ENCODE measurements around the gene GPR3.

DNA sequence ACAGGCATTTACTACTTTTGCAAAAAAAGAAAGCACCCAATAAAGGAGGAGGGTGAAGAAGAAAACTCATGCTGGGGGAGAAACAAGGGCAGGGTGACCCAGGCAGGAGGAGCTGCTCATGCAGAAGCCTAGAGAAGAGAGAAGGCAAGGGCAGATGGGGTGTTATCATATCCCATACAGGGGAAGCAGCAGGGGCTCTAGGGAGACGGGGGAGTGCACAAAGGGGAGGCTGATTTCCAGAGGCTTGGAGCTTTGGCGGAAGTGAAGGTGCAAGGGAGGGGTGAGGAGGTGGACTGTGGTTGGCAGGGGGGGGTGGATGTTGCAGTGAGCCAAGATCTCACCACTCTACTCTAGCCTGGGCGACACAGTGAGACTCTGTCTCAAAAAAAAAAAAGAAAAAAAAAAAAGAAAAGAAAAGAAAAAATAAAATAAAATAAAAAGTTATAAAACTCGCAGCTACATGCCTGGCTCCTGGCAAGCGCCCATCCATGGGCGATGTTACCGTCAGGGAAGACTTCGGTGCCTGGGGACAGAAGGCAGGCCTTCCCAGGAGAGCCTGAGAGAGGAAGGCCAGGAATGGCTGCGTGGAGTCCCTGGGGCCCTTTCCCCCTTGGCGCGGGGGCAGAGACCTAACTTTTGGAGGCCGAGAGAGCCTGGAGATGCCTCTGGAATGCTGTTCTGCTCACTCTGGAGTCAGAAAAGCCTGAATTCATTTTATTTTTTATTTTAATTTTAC lies 14.5 kb upstream of the GPR3 start:
- TF ChIP-seq, protein P1, sequence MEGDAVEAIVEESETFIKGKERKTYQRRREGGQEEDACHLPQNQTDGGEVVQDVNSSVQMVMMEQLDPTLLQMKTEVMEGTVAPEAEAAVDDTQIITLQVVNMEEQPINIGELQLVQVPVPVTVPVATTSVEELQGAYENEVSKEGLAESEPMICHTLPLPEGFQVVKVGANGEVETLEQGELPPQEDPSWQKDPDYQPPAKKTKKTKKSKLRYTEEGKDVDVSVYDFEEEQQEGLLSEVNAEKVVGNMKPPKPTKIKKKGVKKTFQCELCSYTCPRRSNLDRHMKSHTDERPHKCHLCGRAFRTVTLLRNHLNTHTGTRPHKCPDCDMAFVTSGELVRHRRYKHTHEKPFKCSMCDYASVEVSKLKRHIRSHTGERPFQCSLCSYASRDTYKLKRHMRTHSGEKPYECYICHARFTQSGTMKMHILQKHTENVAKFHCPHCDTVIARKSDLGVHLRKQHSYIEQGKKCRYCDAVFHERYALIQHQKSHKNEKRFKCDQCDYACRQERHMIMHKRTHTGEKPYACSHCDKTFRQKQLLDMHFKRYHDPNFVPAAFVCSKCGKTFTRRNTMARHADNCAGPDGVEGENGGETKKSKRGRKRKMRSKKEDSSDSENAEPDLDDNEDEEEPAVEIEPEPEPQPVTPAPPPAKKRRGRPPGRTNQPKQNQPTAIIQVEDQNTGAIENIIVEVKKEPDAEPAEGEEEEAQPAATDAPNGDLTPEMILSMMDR (IDR thresholded peaks at IDR 0.05; ENCODE audit: extremely low read depth in 1 of 2, insufficient read depth in 1 of 2, low read depth in 1 of 2, low read length in 2 of 2) = no peak
- TF ChIP-seq POLR2A (IDR thresholded peaks at IDR 0.05; ENCODE audit: low read depth, low read length) = no peak
